Skin epidermis (tissue), 12 donors: Measurements from ENCODE around the gene GLB1L2.
A peak's percentile ranks its signal among the peaks of the same experiment; 100 is the strongest.
"Not testable (repeated sequence)": the region's sequence is repeated elsewhere in the genome, so short reads cannot be mapped to it uniquely, and the experiment has no call there.

Experiments used
- H3K27ac ChIP-seq, 21 experiments: fragments of 200-600 bp; sonication (generic) in 11 of 21; one replicate each; pipeline ENCODE4 v1.5.0; 2020; ENCODE audit warnings: mild to moderate bottlenecking in 3 of 21, inconsistent platforms in 2 of 21, moderate library complexity in 2 of 21
- H3K4me3 ChIP-seq, 7 experiments: fragments of 200-600 bp; sonication (generic) in 2 of 7; one replicate each; pipeline ENCODE4 v1.5.0; 2020; ENCODE audit warnings: inconsistent platforms in 2 of 7, mild to moderate bottlenecking in 2 of 7, moderate library complexity in 1 of 7

Gene GLB1L2, protein sequence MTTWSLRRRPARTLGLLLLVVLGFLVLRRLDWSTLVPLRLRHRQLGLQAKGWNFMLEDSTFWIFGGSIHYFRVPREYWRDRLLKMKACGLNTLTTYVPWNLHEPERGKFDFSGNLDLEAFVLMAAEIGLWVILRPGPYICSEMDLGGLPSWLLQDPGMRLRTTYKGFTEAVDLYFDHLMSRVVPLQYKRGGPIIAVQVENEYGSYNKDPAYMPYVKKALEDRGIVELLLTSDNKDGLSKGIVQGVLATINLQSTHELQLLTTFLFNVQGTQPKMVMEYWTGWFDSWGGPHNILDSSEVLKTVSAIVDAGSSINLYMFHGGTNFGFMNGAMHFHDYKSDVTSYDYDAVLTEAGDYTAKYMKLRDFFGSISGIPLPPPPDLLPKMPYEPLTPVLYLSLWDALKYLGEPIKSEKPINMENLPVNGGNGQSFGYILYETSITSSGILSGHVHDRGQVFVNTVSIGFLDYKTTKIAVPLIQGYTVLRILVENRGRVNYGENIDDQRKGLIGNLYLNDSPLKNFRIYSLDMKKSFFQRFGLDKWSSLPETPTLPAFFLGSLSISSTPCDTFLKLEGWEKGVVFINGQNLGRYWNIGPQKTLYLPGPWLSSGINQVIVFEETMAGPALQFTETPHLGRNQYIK

DNA sequence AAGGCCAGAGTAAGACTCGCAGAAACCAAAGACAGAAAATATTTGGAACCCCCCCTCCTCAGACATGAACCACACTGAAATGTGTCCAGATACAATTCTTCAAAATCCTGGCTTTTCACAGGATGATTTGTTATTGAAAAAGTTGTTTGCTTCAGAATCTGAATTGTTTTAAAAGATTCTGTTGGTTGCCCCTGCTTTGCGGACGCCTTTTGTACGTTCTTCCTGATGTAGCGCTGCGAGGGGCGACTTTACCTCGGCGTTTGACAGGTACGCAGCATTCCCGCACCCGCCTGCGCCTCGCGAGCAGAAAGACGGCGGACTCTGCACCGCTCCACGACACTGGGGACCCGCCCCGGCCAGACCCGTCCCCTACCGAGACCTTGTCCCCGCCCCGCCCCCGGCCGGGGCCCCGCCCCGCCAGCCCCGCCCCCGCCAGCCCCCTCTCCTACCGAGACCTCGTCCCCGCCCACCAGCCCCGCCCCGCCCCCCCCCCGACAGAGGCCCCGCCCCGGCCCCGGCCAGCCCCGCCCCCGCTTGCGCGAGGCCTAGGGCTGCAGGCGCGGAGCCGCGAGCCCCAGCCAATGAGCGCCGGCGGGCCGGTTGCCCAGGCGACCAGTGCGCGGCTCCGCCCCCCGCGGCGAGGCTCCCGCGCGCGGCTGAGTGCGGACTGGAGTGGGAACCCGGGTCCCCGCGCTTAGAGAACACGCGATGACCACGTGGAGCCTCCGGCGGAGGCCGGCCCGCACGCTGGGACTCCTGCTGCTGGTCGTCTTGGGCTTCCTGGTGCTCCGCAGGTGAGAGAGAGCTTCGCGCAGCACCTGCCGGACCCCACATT is at the start of gene GLB1L2:
Gene GLB1L2, plus strand, starts transcription at position 635 of the 835 bp plus-strand sequence. Its CDS starts 74 bp downstream, at position 709.
- H3K27ac ChIP-seq: peak within 1 kb of the TSS in 2 of 21 experiments; percentile 2 to 13
- peak within 1 kb of the TSS; percentile 19 to 52 (median 40) for H3K4me3 ChIP-seq

DNA sequence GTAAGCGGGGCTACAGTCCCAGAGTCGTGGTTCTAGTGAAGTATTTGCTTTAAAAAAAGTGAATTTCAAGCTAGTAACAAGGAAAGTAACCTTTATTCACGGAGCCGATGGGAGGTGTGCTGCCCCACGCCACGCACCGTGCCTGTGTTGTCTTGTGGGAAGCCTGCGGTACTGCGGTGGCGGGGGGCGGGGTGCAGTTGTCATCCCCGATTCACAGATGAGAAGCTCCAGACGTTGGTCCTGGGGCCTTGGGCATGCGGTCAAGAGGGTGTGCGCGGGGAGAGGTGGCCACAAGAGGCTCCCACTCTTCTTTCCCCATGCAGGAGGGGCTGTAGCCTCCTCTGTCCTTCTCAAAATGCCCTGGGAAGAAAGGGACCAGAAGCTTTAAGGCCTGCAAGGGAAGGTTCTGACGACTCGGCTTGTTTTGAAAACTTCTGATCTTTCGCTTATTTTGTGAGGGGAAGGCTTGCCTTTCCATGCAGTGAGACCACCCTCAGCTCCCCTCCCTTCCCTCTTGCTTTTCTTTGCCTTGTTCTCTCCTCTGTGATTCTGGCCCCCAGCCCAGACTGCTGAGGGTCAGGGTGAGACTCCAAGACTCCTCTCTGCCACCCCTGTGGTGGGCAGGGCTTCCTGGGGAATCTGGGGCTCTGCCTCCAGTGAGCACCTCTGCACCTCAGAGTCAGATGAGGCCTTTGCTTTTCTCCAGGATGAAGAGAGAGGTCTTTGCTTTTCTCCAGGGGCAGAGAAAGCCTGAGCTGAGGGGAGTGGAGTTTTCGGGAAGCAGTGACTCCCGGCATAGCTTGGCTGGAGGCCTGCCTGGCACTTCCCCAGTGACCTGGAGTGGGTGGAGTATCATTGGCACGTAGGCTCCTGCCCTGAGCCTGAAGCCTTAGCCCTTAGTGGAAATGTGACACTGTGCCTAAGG is 49.4 kb upstream of the GLB1L2 start:
- Histone ChIP-seq H3K4me3 (no peak overlapping the region), H3K27ac (no peak overlapping the region)

DNA sequence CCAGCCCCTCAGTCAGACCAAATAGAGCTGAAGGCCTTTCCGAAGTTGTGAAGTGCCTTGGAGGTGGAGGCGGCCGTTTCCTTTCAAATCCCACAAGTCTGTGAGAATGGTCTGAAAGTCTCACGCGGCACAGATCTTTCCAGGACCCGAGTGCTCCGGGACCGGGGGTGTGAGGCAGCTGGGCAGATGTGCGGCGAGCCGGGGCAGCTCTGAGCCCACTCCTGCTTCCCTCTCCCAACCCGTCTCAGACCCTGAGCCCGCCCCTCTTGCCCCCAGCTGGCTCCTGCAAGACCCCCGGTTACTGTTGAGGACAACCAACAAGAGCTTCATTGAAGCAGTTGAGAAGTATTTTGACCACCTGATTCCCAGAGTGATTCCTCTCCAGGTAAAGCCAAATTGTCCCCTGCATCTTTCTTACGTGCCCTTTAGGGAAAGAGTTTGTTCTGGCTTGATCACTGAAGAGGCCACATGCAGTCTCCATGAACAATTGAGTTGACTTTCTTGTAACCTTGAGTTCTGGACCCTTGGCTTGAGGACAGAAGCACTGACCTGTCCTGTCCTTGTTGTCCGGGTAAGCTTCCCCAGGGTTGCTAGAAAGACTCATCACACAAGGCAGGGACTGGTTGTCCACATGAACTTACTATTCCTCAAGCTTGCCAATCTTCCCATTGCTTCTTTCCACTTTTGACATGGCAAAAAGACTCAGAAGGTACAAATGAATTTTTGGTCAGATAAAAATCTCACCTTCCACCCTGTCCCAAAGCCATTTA is 48.1 kb upstream of the GLB1L2 start:
- H3K27ac ChIP-seq: no peak overlapping the region
- H3K4me3 ChIP-seq: no peak overlapping the region

DNA sequence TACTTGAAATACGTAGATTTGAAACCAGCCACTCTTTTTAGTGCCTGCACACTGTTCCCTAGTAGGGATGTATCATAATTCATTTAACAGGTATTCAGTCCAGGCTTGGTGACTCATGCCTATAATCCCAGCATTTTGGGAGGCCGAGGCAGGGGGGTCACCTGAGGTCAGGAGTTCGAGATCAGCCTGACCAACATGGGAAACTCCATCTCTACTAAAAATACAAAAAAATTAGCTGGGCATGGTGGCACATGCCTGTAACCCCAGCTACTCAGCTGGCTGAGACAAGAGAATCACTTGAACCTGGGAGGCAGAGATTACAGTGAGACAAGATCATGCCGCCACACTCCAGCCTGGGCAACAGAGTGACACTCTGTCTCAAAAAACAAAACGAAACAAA is 47.4 kb upstream of the GLB1L2 start:
- not testable (repeated sequence) for H3K4me3 ChIP-seq, H3K27ac ChIP-seq

DNA sequence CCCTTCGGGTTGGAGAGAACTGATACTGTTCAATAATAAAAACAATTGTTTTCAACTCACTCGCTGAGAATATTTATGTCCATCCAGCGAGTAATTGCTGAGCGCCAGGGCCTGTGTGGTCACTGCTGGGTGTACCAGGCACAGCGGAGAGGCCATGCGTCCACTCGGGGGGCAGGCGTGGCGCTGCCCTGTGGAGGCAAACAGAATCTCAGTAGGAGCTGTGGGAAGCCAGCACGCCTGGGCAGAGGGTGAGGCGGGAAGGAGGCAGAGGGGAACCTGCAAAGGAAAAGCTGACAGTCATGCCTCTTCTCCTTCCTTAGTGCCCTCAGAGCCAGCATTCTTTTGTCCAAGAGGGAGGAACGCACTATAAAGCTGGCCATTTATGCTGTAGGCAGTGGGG is 44.2 kb upstream of the GLB1L2 start:
- no peak overlapping the region for H3K4me3 ChIP-seq
- no peak overlapping the region for H3K27ac ChIP-seq

DNA sequence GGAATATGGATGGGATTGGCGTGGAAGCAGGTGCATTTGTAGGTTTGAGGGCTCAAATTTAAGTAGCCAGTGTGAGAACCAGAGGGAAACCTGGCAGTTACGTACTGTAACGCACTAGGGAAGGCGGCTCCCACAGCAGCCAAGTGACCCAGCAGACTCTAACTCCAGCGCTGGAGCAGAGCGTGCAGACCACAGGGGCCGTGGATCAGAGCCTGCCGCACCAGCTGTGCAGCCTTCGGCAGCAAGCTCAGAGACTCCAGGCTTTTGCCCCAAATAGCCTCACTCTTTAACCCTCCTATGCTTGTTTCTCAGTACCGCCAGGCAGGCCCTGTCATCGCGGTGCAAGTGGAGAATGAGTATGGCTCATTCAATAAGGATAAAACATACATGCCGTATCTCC is 43.3 kb upstream of the GLB1L2 start:
- H3K4me3 ChIP-seq: no peak overlapping the region

DNA sequence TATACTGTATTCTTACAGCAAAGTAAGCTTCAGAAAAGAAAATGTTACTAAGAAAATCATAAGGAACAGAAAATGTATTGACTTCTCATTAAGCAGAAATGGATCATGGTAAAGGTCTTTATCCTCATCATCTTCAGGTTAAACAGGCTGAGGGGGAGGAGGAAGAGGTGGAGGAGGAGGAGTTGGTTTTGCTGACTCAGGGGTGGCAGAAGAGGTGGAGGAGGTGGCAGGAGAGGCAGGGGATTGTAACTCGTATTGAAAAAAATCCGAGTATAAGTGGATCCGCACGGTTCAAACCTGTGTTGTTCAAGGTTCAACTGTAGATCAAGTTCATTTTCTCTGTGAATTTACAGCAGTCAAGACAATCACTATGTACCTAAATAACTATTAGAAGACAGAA is 42.6 kb upstream of the GLB1L2 start:
- H3K4me3 ChIP-seq: no peak overlapping the region

More for the DNA sequence above, 43.3 kb upstream of the GLB1L2 start:
- H3K27ac ChIP-seq: no peak overlapping the region

DNA sequence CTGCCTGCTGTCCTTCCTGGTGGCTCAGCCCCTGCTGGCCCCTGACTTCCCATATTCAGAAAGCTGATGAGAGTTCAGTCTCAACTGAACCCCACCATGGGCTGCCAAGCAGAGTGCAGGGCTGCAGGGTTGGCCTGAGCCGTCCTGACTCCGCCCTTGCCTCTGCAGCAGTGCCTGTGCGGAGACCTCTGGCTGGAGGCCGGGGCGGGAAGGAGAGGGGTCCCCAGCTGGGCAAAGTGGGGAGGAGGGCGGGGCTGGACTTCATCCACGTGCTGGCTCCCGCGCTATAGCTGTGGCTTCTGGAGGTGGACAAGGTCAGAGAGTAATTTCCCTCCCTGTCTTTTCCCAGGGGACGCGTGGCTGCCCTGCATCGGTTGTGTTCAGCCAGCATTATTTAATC is 42.0 kb upstream of the GLB1L2 start:
- H3K4me3 ChIP-seq: no peak overlapping the region
- no peak overlapping the region for H3K27ac ChIP-seq

More for the DNA sequence above, 42.6 kb upstream of the GLB1L2 start:
- no peak overlapping the region for H3K27ac ChIP-seq

DNA sequence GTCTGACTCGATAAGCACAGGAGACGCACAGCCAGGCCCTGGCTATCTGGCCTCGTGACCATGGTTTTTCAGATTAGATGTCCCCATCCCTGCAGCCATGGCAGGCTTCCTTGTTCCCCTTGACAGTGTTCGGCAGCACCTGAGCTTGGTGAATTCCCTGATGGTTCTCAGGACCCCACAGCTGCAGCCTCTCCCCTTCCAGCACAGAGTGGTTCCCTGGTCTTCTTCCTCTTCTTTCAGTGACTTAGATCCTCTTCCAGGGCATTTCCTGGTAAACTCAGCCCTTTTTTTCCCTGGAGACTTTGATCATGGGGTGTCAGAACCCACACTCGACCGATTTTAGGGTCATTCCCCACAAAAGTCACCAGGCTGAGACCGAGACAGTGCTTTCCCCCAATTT is 41.1 kb upstream of the GLB1L2 start:
- Histone ChIP-seq H3K27ac (no peak overlapping the region), H3K4me3 (no peak overlapping the region)

DNA sequence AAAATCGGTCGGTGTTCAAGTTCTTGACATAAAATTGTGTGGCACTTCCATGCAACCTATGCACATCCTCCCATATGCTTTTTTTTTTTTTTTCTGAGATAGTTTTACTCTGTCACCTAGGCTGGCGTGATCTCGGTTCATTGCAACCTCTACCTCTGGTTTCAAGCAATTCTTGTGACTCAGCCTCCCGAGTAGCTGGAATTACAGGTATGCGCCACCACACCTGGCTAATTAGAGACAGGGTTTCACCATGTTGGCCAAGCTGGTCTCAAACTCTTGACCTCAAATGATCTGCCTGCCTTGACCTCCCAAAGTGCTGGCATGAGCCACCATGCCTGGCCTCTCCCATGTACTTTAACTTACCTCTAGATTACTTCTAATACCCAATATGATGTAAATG is 40.6 kb upstream of the GLB1L2 start:
- no peak overlapping the region for H3K27ac ChIP-seq
- no peak overlapping the region for H3K4me3 ChIP-seq

DNA sequence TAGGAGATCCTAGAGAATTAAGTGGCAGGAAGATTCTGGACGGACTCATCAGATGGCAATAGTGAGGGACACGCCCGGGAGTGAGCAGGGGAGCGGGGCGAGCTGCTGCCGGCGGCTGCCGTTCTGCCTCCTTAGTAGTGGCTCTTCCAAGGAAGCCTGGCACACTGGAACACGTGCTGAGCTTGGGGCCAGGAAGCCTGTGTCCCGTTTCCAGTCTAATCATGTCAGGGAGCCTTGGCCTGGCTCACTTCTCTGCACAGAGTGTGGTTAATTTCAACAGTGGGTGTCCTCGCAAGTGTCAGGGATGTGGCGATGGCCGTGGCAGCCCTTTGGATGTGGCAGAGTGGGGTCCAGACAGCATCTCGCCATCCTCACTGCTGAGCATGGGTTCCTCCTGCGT is 39.1 kb upstream of the GLB1L2 start:
- no peak overlapping the region for H3K4me3 ChIP-seq
- H3K27ac ChIP-seq: no peak overlapping the region

DNA sequence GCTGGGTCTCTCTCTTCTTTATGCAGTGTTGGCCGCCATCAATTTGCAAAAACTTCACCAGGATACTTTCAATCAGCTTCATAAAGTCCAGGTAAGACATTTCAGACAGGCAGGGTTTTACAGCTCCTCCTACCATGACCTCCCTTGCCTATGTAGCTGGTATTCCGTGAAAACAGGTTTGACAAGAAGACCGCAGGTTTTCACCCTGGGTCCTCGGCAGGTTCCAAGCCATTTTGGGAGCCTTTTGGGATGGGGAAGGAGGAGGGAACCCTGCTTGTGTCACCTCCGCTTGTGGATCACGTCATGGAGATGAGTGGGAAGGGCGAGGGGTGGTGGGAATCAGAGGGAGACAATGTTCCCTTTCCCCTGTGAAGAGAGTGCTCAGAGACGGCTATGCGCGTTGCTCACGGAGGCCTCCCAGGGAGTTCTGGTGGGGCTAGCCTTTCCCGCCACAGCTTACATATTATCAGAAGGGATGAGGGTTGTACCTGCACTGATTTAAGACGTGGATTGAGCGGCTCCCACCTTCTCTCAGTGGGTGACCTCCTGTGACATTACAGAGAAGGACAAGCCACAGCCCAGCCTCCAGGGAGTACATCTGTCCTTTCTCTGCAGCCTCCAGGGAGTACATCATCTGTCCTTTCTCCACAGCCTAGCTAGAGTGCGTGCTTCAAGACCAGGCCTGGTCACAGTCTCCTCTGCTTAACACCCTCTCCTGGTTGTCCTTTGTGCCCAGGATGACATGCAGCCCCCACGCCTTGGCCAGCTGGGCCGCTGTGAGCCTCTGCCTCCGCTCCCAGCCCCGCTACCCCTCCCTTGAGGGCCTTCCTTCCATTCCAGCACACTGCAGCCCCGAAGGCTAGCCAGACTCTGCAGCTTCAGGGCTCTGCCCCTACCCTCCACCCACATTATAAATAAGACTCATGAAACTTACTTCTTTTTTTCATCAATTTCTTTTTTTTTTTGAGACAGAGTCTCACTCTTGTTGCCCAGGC is 38.4 kb upstream of the GLB1L2 start:
- no peak overlapping the region for H3K27ac ChIP-seq
- H3K4me3 ChIP-seq: no peak overlapping the region

DNA sequence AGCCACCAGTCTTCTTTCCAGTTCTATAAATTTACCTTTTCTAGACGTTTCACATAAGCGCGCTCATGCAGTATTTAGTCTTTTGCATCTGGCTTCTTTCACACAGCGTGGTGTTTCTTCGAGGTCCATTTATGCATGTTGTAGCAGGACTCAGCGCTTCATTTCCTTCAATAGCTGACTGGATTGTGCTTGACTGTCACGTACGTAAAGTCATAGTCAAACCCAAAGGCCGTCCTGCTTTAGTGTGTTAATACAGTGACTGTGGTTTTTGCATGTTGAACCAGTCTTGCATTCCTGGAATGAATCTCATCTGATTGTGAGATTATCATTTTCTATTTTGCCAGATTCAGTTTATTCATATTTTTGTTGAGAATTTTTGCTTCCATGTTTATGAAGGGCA is 37.1 kb upstream of the GLB1L2 start:
- H3K4me3 ChIP-seq: no peak overlapping the region
- H3K27ac ChIP-seq: no peak overlapping the region

DNA sequence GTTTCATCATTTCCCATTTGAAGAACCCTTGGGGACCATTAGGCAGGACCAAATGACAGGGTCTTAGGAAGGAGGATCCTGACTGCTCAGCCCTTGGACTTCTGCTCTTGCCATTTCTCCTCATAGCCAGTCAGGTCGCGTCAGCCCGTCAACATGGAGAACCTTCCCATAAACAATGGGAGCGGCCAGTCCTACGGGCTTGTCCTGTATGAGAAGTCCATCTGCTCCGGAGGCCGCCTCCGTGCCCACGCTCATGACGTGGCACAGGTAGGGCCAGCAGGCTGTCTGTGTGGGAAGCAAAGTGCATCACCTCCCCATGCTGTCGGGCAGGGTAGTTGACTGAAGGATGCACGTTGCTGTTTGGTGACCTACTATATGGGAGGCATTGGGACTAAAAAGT is 19.6 kb upstream of the GLB1L2 start:
- no peak overlapping the region for H3K27ac ChIP-seq
- H3K4me3 ChIP-seq: no peak overlapping the region

DNA sequence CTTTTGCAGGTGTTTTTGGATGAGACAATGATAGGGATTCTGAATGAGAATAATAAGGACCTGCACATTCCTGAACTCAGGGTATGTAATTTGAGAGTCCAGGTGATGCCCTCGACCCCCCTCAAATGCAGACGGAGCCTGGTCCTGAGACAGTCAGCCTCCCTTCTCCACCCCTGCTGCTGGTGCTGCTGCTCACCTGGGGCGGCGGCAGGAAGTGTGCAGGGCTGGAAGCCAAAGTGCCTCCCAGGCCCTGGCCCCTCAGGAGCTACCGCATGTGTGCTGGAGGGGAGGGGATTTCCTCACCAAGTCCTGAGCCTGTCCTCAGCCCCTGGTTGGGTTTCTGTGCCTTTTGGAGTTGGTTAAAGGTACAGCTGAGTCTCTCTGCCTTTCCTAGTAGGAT is 19.0 kb upstream of the GLB1L2 start:
- Histone ChIP-seq H3K4me3 (no peak overlapping the region), H3K27ac (no peak overlapping the region)

DNA sequence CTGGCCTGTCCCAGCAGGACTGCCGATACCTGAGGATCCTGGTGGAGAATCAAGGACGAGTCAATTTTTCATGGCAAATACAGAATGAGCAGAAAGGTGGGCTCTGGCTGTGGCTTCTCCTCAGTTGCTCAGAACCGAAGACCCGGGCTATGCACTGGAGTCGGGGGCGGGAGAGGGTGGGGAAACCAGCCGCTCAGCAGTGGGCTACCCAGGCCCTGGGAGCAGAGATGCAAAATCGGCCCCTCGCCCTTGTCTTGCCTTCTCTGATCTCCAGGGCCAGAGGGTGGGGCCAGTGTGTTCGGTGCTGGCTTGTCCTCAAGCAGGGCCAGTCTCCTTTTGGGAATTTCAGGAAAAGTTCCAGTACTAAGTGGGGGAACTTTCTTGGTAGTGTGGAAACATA is 18.4 kb upstream of the GLB1L2 start:
- no peak overlapping the region for H3K27ac ChIP-seq
- no peak overlapping the region for H3K4me3 ChIP-seq

DNA sequence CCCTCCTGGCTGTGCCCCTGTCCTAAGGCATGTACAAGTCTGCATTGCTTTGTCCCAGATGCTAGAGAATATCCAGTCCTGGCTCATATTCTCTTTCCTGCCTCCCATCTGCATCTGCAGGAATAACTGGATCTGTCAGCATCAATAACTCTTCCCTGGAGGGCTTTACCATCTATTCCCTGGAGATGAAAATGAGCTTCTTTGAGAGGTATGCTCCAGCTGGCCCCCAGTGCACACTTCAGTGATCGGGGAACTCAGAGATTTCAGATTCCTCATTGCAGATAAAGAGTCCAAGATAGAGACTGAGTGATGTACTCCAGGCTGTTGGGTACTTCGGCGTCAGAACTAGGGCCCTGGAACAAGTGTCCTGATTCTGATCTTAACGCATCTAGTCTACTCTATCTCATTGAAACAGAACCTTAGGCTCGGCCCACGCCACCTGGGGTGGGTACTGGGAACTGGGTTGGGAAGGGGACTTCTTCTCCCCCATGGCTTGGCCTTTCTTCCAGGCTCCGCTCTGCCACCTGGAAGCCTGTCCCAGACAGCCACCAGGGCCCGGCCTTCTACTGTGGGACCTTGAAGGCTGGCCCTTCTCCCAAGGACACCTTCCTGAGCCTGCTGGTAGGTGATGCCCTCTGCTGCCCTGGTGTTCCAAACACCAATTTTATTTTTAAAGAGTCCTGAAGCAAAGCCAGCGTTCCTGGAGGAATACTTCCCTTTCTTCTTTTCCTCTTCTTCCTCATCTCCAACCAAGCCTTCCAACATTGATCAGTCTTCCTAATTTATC is 17.8 kb upstream of the GLB1L2 start:
- no peak overlapping the region for H3K27ac ChIP-seq
- H3K4me3 ChIP-seq: no peak overlapping the region
